WERI-Rb-1 (cell line): Measurements from ENCODE around the gene MRO.

Source experiments
- DNase-seq: peaks from one replicate; pipeline ENCODE4 v3.0.0-alpha.2; 2020
- H3K27ac ChIP-seq: fragments of 250-450 bp; sonication (Bioruptor Pico); 2 replicates; pipeline ENCODE4 v1.5.1; 2020; ENCODE audit warnings: mild to moderate bottlenecking, moderate library complexity
- H3K27me3 ChIP-seq: fragments of 250-450 bp; sonication (Bioruptor Pico); 2 replicates; pipeline ENCODE4 v1.5.1; 2021; ENCODE audit warnings: mild to moderate bottlenecking, low read depth, moderate library complexity; ENCODE audit not compliant: insufficient read depth, severe bottlenecking
- H3K36me3 ChIP-seq: fragments of 250-450 bp; sonication (Bioruptor Pico); 2 replicates; pipeline ENCODE4 v1.5.1; 2020; ENCODE audit warnings: mild to moderate bottlenecking, moderate library complexity
- H3K4me3 ChIP-seq: 2 replicates; pipeline ENCODE4 v1.5.1; 2011; ENCODE audit warnings: low read depth, mild to moderate bottlenecking, control low read depth, low read length
- H3K9me3 ChIP-seq: fragments of 250-450 bp; sonication (Bioruptor Pico); 2 replicates; pipeline ENCODE4 v1.5.1; 2021; ENCODE audit warnings: mild to moderate bottlenecking, moderate library complexity; ENCODE audit not compliant: severe bottlenecking
- TF ChIP-seq, protein P1 (sequence below): IDR thresholded peaks from 2 replicates; pipeline ENCODE4 v1.5.1; 2011; ENCODE audit warnings: low read depth, mild to moderate bottlenecking, control low read depth, inconsistent platforms, low read length

Gene MRO

DNA sequence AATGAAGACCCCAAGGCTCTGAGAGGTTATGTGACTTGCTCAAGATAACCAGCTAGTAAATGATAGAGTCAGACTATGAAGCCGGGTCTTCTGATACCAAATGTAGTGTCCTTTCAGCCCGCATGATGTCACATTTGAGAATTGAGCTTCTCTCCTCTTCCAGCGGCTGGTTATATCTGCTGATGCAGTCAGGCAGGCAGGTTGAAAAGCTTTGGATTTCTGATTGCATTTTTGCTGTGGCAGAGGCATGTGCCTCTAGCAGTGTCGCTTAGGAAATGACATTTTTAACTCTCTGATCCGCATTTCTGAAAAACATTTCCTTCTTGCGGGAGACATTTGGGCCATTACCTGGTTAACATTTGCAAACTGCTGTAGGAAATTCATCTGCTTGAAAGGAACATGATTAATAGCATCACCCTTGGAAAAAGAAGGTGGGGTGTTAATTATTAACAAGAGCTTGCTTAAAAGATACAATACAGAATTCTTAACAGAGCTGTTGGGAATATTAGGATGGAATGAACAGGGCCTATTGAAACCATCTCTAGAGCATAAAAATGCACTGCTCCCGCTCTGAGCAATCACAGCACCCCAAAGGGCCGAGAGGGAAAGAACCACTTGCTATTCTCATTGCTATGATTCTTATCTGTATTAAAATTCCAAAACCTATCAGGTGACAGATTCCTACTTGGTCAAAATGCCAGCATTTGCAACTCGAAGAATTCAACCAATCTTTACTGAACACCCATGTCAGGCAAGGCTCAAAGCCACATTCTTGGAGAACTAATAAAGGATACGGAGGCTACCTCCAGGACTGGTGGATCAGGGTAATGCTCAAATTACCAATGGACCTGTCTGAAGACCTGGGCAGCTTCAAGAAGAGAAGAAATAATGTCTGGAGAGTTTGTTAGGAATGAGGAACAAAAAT, 25.9 kb downstream of the MRO start:
- Histone ChIP-seq H3K27me3 (no peaks in the 10 kb centered on the region), H3K4me3 (no peak overlapping the region), H3K27ac (no peak overlapping the region), H3K36me3 (no peaks in the 10 kb centered on the region), H3K9me3 (no peaks in the 10 kb centered on the region)
- no peak for DNase-seq
- TF ChIP-seq, protein P1, sequence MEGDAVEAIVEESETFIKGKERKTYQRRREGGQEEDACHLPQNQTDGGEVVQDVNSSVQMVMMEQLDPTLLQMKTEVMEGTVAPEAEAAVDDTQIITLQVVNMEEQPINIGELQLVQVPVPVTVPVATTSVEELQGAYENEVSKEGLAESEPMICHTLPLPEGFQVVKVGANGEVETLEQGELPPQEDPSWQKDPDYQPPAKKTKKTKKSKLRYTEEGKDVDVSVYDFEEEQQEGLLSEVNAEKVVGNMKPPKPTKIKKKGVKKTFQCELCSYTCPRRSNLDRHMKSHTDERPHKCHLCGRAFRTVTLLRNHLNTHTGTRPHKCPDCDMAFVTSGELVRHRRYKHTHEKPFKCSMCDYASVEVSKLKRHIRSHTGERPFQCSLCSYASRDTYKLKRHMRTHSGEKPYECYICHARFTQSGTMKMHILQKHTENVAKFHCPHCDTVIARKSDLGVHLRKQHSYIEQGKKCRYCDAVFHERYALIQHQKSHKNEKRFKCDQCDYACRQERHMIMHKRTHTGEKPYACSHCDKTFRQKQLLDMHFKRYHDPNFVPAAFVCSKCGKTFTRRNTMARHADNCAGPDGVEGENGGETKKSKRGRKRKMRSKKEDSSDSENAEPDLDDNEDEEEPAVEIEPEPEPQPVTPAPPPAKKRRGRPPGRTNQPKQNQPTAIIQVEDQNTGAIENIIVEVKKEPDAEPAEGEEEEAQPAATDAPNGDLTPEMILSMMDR: no peak

DNA sequence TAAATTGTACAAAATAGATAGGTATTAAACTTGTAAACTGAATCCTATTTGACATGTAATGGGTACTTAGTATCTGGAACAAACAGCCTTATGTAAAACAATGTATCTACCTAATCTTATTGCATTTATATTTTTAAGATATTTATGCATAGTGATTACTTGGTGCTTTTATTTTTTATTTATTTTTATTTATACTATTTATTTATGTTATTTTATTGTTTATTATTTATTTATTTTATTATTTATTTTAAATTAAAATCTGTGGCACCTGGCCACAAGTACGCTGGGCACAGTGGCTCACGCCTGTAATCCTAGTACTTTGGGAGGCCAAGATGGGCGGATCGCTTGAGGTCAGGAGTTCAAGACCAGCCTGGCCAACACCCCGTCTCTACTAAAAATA, 26.9 kb downstream of the MRO start:
- no peak for DNase-seq
- H3K27me3 ChIP-seq: no peaks in the 10 kb centered on the region
- no peaks in the 10 kb centered on the region for H3K9me3 ChIP-seq
- H3K4me3 ChIP-seq: no peak overlapping the region
- no peak overlapping the region for H3K27ac ChIP-seq
- TF ChIP-seq, protein P1: no peak
- no peaks in the 10 kb centered on the region for H3K36me3 ChIP-seq

DNA sequence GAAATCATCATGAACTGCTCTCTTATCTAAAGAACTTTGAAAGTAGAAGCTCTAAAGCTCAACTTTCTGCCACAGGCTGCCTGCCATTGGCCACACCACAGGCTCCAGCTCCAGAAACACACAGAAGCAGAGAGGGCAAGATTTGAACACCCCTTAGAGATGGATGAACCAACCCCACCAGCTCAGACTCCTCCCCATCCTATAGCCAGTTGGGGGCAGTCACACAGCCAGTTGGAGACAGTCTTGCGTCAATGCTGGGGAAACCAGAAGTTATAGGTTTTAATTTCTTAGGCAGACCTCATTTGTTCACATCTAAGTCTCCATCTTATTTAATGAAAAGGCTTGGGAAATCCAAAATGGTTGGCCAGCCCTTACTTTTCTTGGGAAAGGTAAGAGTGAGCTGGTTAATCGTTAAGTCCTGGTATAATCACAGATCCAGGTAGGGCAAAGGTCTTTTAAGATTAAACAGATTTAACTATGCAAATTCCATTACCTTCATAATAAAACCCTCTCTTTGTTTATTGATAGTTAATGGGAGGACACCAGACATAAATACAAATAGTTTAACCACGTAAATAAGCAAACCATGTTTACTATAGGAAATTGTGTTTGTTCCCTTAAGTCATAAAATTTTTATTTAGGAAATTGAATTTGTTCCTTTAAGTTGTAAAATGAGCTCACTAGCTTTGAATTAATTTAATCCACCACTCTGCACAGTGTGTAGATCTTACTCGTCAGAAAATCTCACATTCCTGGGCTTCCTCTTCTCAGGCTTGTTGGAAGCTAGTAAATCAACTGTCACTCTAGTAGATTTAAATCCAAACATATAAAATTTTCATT, 28.0 kb downstream of the MRO start:
- no peaks in the 10 kb centered on the region for H3K9me3 ChIP-seq
- no peak overlapping the region for H3K4me3 ChIP-seq
- TF ChIP-seq, protein P1: peak; percentile 48; the same call in 1 of the 2 replicates
- no peak overlapping the region for H3K27ac ChIP-seq
- no peaks in the 10 kb centered on the region for H3K36me3 ChIP-seq
- H3K27me3 ChIP-seq: no peaks in the 10 kb centered on the region
- DNase-seq: no peak

DNA sequence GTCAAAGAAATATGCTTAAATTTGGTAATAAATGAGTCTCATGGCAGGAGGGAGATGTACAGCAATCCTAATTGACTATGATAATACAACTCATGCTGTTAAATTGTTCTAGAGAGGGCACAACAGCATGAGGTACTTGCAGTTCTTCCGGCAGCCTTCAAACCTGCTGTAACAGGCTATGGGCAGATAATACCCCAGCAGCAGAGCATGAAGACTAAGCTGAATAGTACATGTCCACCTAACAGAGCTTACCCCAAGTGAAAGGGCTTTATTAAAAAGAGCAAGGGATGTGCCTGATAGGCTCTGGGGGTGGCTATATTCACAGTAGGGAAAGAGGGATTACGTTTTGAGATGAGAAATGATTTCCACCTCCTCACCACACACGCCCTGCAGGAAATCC, 28.9 kb downstream of the MRO start:
- TF ChIP-seq, protein P1: no peak
- Histone ChIP-seq H3K4me3 (no peak overlapping the region), H3K9me3 (no peaks in the 10 kb centered on the region), H3K27ac (no peak overlapping the region), H3K27me3 (no peaks in the 10 kb centered on the region), H3K36me3 (no peaks in the 10 kb centered on the region)
- peak; percentile 53 for DNase-seq

DNA sequence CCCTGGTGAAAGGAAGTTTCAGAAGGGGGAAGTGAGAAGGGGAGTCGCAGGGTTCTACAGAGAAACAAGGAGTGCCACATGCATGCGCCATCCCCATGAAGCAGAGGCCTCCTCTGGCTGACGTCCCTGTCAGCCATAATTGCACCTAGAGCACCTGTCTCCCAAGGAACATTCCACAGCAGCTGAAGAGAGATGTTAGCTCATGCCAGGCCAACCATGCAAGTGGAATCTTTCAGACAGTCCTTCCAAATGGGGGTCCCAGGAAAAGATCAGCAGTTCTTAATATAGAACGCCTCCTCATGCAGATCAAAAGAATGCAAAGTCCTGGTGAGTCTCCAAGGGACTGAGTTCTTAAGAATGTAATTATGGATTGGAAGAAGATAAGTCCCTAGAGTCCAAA, 29.6 kb downstream of the MRO start:
- TF ChIP-seq, protein P1: no peak
- no peaks in the 10 kb centered on the region for H3K36me3 ChIP-seq
- H3K27me3 ChIP-seq: no peaks in the 10 kb centered on the region
- H3K4me3 ChIP-seq: no peak overlapping the region
- no peaks in the 10 kb centered on the region for H3K9me3 ChIP-seq
- H3K27ac ChIP-seq: no peak overlapping the region
- DNase-seq: no peak
